Erythroblast (primary cell): ENCODE data around the gene KMT2E.
"Not testable (repeated sequence)": the region's sequence is repeated elsewhere in the genome, so short reads cannot be mapped to it uniquely, and the experiment has no call there.

Experiments
- DNase-seq, 2 experiments: peaks; one replicate each; lab custom pipeline; 2025; lab: John Stamatoyannopoulos, UW
- GATA1 ChIP-seq: IDR thresholded peaks from 2 replicates; pipeline ENCODE4 v1.6.1; 2011; ENCODE audit warnings: low read depth, mild to moderate bottlenecking, control low read depth, low read length, moderate library complexity
- POLR2A ChIP-seq: IDR thresholded peaks from 2 replicates; pipeline ENCODE4 v1.6.1; 2011; ENCODE audit warnings: mild to moderate bottlenecking, low read length

The KMT2E gene

GRCh38 chr7:105035349-105035748 is 21.3 kb downstream of the KMT2E start:
- TF ChIP-seq GATA1 (no peak), POLR2A (no peak)

GRCh38 chr7:105036217-105037168 is 22.5 kb downstream of the KMT2E start:
- TF ChIP-seq GATA1, result no peak
- no peak for TF ChIP-seq POLR2A

More at GRCh38 chr7:105035349-105035748, 21.3 kb downstream of the KMT2E start:
- DNase-seq, result no peak

GRCh38 chr7:105037319-105037718 is 23.3 kb downstream of the KMT2E start:
- TF ChIP-seq GATA1, result no peak
- no peak for TF ChIP-seq POLR2A

More at GRCh38 chr7:105036217-105037168, 22.5 kb downstream of the KMT2E start:
- DNase-seq, result peak; percentile 8 to 15

GRCh38 chr7:105044449-105045070 is 30.6 kb downstream of the KMT2E start:
- peak; percentile 41 to 56 for DNase-seq
- TF ChIP-seq POLR2A, result no peak
- no peak for TF ChIP-seq GATA1

More at GRCh38 chr7:105037319-105037718, 23.3 kb downstream of the KMT2E start:
- DNase-seq, result no peak

- no peak for TF ChIP-seq POLR2A
- TF ChIP-seq GATA1, result no peak
- no peak for DNase-seq
Observed at GRCh38 chr7:105046414-105046813, 32.4 kb downstream of the KMT2E start.

- DNase-seq, result no peak
- no peak for TF ChIP-seq POLR2A
- no peak for TF ChIP-seq GATA1
Observed at GRCh38 chr7:105047932-105048331, 33.9 kb downstream of the KMT2E start.

GRCh38 chr7:105050493-105050892 is 36.5 kb downstream of the KMT2E start:
- TF ChIP-seq POLR2A, result no peak
- no peak for DNase-seq

- DNase-seq, result not testable (repeated sequence)
Observed at GRCh38 chr7:105050899-105051298, 36.9 kb downstream of the KMT2E start.

- no peak for DNase-seq
- no peak for TF ChIP-seq GATA1
- no peak for TF ChIP-seq POLR2A
Observed at GRCh38 chr7:105055084-105055483, 41.1 kb downstream of the KMT2E start.

- TF ChIP-seq POLR2A, result no peak
- TF ChIP-seq GATA1, result no peak
- peak; percentile 13 to 14 for DNase-seq
Observed at GRCh38 chr7:105055621-105056020, 41.6 kb downstream of the KMT2E start.

- TF ChIP-seq POLR2A (no peak), GATA1 (no peak)
- DNase-seq, result no peak
Observed at GRCh38 chr7:105057472-105057871, 43.5 kb downstream of the KMT2E start.

GRCh38 chr7:105060437-105060836 is 46.4 kb downstream of the KMT2E start:
- peak in 1 of 2 experiments; percentile 10 for DNase-seq

GRCh38 chr7:105060923-105061322 is 46.9 kb downstream of the KMT2E start:
- no peak for DNase-seq
- no peak for TF ChIP-seq GATA1
- TF ChIP-seq POLR2A, result no peak

More at GRCh38 chr7:105060437-105060836, 46.4 kb downstream of the KMT2E start:
- no peak for TF ChIP-seq GATA1
- no peak for TF ChIP-seq POLR2A

- DNase-seq, result no peak
- no peak for TF ChIP-seq GATA1
- no peak for TF ChIP-seq POLR2A
Observed at GRCh38 chr7:105065104-105065503, 51.1 kb downstream of the KMT2E start.

GRCh38 chr7:105067691-105068090 is 53.7 kb downstream of the KMT2E start:
- TF ChIP-seq POLR2A (no peak), GATA1 (no peak)
- no peak for DNase-seq
